Measurements from ENCODE around the gene GPR160.
"Not testable (repeated sequence)": the region's sequence is repeated elsewhere in the genome, so short reads cannot be mapped to it uniquely, and the experiment has no call there.

GPR160 gene

GRCh38 chr3:170076715-170077238, 39.0 kb downstream of the GPR160 start:
- no peak for DNase-seq

- DNase-seq, result no peak
Measured at GRCh38 chr3:170077361-170077760, 39.6 kb downstream of the GPR160 start.

GRCh38 chr3:170078620-170079281, 41.0 kb downstream of the GPR160 start:
- no peak for DNase-seq

- DNase-seq, result no peak
Measured at GRCh38 chr3:170079536-170080165, 41.9 kb downstream of the GPR160 start.

GRCh38 chr3:170080605-170081004, 42.8 kb downstream of the GPR160 start:
- DNase-seq, result no peak

GRCh38 chr3:170081079-170081741, 43.4 kb downstream of the GPR160 start:
- no peak for DNase-seq

DNA sequence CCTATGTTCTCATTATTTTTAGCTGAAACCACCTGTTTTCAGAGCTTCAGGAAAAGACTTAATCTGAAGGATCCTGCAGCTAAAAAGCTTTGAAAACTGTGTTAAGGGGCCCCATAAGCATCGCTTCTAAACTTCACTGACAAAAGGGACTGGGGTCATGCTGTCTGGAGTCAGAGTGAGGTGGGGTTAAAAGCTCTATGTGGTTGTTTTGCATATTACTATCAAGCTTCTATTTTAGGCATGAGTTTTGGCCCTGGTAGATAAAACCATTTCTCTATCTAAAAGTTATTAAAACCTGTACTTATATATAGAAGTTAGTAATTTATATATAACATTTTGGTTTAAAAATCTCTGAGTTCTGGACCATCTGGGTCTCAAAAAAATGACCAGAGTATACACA, 45.5 kb downstream of the GPR160 start:
- no peak for DNase-seq

- DNase-seq, result no peak
Measured at GRCh38 chr3:170085396-170085795, 47.6 kb downstream of the GPR160 start.

GRCh38 chr3:170089862-170090600, 52.2 kb downstream of the GPR160 start:
- DNase-seq, result no peak

DNA sequence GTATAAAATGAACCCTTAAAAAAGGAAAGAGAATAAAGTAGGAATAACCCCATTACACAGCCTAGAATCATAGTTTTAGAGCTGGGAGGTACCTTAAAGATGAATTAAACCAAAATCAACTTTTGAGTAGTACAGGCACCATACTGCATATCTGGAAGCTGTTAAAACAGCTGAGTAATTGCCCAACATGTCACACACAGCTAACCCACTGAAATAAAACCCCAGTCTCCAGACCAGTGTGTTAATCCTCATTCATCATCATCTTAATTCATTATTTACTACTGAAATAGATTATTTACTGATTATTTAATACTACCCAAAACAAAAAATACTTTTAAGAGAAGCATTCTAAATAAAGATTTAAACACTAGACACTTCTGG, 52.8 kb downstream of the GPR160 start:
- no peak for DNase-seq

- no peak for DNase-seq
Measured at GRCh38 chr3:170092907-170093306, 55.1 kb downstream of the GPR160 start.

- DNase-seq, result no peak
Measured at GRCh38 chr3:170095771-170096170, 58.0 kb downstream of the GPR160 start.

GRCh38 chr3:170096342-170096741, 58.5 kb downstream of the GPR160 start:
- DNase-seq, result no peak

DNA sequence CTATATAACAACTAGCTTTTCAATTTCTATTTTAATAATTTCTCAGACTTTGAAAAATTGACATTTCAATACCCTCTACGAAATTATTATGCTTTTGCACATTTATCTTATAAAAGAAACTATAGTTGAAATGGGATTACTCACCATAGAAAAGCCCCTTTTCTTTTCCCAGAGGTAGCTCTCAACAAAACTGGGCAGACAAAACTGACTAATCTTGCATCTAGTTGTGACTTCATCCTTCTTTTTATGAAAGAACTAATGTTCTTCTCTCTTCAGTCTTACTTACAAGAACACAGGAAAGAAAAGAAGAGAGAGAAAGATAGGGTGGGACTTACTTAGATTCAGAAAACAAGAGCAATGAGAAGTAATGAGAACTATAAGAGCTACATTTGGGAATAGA, 61.0 kb downstream of the GPR160 start:
- DNase-seq, result no peak

- DNase-seq, result no peak
Measured at GRCh38 chr3:170100944-170101343, 63.1 kb downstream of the GPR160 start.

GRCh38 chr3:170102431-170102830, 64.6 kb downstream of the GPR160 start:
- DNase-seq, result no peak

- DNase-seq, result no peak
Measured at GRCh38 chr3:170107941-170108340, 70.1 kb downstream of the GPR160 start.

DNA sequence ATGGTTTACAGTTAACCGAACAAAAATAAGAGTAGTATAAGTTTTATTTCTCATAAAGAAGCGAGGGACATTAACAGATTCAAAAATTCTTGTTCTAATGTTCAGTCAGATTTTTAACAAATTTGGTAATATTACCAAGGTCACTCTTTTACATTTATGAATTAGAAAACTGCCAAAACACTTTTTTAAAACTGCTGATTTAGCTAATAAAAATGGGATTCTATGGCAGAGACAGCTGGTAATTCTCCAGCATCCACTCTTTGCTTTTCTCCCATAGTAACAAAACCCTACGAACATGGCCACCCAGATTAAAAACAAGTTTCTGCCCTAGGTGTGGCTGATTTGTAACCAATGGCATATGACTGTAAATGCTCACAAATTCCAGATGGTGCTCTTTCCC, 71.2 kb downstream of the GPR160 start:
- DNase-seq, result no peak

DNA sequence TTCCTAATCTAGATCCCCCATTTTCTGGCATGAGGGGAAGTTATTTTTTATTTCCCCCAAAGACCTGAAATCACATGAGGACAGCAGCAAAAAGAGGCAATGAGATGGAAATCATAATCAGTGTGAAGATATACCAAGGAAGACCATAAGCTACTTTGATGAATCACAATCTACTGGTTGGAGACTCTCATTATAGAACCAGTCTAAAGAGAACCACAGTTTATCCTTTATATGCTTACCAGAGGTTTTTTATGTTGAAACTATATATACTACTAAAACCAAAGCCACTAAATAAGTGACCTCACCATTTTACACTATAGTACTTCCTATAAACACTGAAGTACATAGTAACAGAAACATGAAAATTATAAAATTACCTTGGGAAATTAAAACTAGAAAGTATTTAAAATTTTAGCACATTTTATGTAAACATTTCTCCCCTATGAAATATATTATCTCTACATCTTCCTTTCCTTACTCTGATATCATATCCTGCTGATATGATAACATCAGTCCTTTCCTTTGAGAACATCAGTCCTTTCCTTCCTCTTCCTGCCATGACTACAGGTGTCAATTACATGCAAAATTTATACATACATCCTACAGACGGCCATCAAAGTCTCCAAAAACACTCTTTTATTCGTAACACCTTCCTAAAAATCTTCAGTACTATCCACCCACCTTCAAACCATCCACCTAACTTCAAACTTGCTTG, 71.9 kb downstream of the GPR160 start:
- no peak for DNase-seq

- DNase-seq, result no peak
Measured at GRCh38 chr3:170111147-170111771, 73.5 kb downstream of the GPR160 start.

- not testable (repeated sequence) for DNase-seq
Measured at GRCh38 chr3:170114165-170114564, 76.4 kb downstream of the GPR160 start.

- no peak for DNase-seq
Measured at GRCh38 chr3:170117134-170117533, 79.3 kb downstream of the GPR160 start.
